OCI-LY3 (cell line): ENCODE data around the gene ZDHHC14.

Experiments used
- CTCF ChIP-seq: fragments of 200-600, 300-600 bp; sonication (generic); IDR thresholded peaks from 2 replicates; pipeline ENCODE4 v1.5.1; 2014; ENCODE audit warnings: antibody characterized with exemption, low read length, low read depth
- EZH2phosphoT487 ChIP-seq: fragments of 200-600 bp; shearing (Covaris generic); IDR thresholded peaks from 2 replicates; pipeline ENCODE4 v1.6.1; 2018; ENCODE audit warnings: antibody characterized with exemption, mixed run types, low read depth

GRCh38 chr6:157376706-157377230 is 4.2 kb upstream of the ZDHHC14 start:
- TF ChIP-seq CTCF (no peak), EZH2phosphoT487 (no peak)
